NCI-H146 (cell line): Measurements from ENCODE around the gene FZD2.
A peak's percentile ranks its signal among the peaks of the same experiment; 100 is the strongest.

ENCODE experiments used
- DNase-seq: peaks from one replicate; lab custom pipeline; 2025; lab: John Stamatoyannopoulos, UW

The FZD2 gene

GRCh38 chr17:44607836-44608690, 50.8 kb downstream of the FZD2 start:
- peak; percentile 93 for DNase-seq

GRCh38 chr17:44608727-44609435, 51.6 kb downstream of the FZD2 start:
- peak; percentile 89 for DNase-seq

GRCh38 chr17:44610331-44610730, 53.0 kb downstream of the FZD2 start:
- no peak for DNase-seq
